Gastroesophageal sphincter (tissue), 3 donors: ENCODE results near the gene HYAL4.

Source experiments
- CTCF ChIP-seq, 4 experiments: fragments of 200-600 bp in 2 of 4; fragments of 450-650 bp in 2 of 4; sonication (generic) in 1 of 4; IDR thresholded peaks; one replicate each; pipeline ENCODE4 v1.5.1; 2017 to 2019; ENCODE audit warnings: antibody characterized with exemption in 4 of 4, mild to moderate bottlenecking in 2 of 4, moderate library complexity in 2 of 4
- POLR2A ChIP-seq, 2 donors: fragments of 450-650 bp; IDR thresholded peaks; one replicate each; pipeline ENCODE4 v1.6.1; 2017; ENCODE audit warnings: antibody characterized with exemption in 2 of 2, mild to moderate bottlenecking in 2 of 2, moderate library complexity in 1 of 2

GRCh38 chr7:123883154-123883553, 38.2 kb downstream of the HYAL4 start:
- TF ChIP-seq POLR2A (IDR thresholded peaks at IDR 0.05) (no peak), CTCF (IDR thresholded peaks at IDR 0.05) (no peak)
